ENCODE measurements around the gene NFE2L3.

GRCh38 chr7:26165950-26166683 lies 14.1 kb downstream of the NFE2L3 start:
- TF ChIP-seq EP300 (IDR thresholded peaks at IDR 0.05; ENCODE audit: low read length) (no peak), CHD2 (IDR thresholded peaks at IDR 0.05; ENCODE audit: low read depth, low read length) (no peak), CTCF (IDR thresholded peaks at IDR 0.05 in 2 of 3, conservative IDR thresholded peaks at IDR 0.05 in 1 of 3; ENCODE audit: insufficient read depth in 2 of 3, low read depth in 1 of 3, low read length in 3 of 3) (no peak)
